A549 (cell line): ENCODE data around the gene MOXD1.

Experiments
- BHLHE40 ChIP-seq: IDR thresholded peaks from 2 replicates; pipeline ENCODE4 v1.6.1; 2012; ENCODE audit warnings: low read depth, low read length, inconsistent platforms
- CTCF ChIP-seq: fragments of >200 bp; sonication (Bioruptor Twin); formaldehyde crosslinking; IDR thresholded peaks from 3 replicates; pipeline ENCODE4 v1.5.1; 2016
- JUNB ChIP-seq: fragments of >200 bp; sonication (Bioruptor Twin); formaldehyde crosslinking; IDR thresholded peaks from 2 replicates; pipeline ENCODE4 v1.6.1; 2016
- MAFK ChIP-seq: fragments of 450-650 bp; IDR thresholded peaks from 2 replicates; pipeline ENCODE4 v1.6.1; 2014; ENCODE audit not compliant: partially characterized antibody
- REST ChIP-seq: fragments of 200-600 bp; sonication (generic); IDR thresholded peaks from 2 replicates; pipeline ENCODE4 v1.6.1; 2016; ENCODE audit warnings: antibody characterized with exemption, mild to moderate bottlenecking, moderate library complexity

GRCh38 chr6:132364306-132365074 is 36.8 kb downstream of the MOXD1 start:
- TF ChIP-seq CTCF (no peak), BHLHE40 (no peak), REST (no peak), MAFK (no peak), JUNB (no peak)
